Measurements from ENCODE around the gene RAPGEFL1.

The RAPGEFL1 gene

DNA sequence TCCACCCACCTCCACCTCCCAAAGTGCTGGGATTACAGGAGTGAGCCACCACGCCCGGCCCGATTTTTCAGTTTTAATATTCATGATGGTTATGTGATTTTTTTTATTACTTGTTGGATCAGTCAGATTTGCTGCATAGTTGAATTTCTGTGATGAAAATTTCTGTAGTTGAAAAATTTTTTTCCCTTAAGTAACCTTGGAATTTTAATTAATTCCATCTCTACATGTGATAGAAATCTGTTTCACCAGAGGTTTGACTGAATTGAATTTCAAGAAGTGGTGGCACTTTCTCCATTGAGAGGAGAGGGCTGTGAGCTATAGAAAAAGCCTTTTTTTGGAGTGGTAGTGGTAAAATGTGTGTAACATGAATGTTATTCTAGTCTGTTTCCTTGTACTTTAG lies 66.5 kb downstream of the RAPGEFL1 start:
- no peaks in the 10 kb centered on the region for H3K9me3 ChIP-seq (ENCODE audit: control insufficient read depth, insufficient read depth, low read depth, low read length)
- H3K27me3 ChIP-seq (ENCODE audit: control insufficient read depth, insufficient read depth, low read length): no peaks in the 10 kb centered on the region
- no peaks in the 10 kb centered on the region for H3K36me3 ChIP-seq (ENCODE audit: control insufficient read depth, insufficient read depth, low read length)
- H3K4me1 ChIP-seq (ENCODE audit: control insufficient read depth, insufficient read depth, low read length): no peaks in the 10 kb centered on the region
- no peak overlapping the region for H3K4me3 ChIP-seq (ENCODE audit: low read depth, low read length)
- H3K27ac ChIP-seq (ENCODE audit: low read depth, low read length): no peak overlapping the region
- H3K9ac ChIP-seq (ENCODE audit: low read length): no peak overlapping the region

DNA sequence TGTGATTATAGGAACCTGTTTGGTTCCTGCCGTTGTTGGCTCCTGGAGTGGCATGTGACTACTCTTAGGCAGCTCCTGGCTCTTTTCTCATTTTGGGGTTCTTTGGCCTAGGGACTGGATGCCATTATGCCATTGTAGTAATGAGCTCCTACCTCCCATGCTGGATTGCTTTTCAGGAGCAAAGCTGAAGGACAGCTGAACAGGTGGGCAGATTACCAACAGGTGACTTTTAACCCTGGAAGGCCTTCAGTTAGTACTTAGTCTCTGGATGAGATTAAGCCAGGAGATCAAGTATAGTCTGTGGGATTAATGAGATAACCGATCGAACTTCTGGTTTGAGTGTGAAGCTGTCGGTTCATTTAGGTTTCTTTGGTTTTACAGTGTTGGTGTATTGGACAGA lies 67.0 kb downstream of the RAPGEFL1 start:
- Histone ChIP-seq H3K9ac (ENCODE audit: low read length) (no peak overlapping the region), H3K4me1 (ENCODE audit: control insufficient read depth, insufficient read depth, low read length) (no peaks in the 10 kb centered on the region), H3K27me3 (ENCODE audit: control insufficient read depth, insufficient read depth, low read length) (no peaks in the 10 kb centered on the region), H3K27ac (ENCODE audit: low read depth, low read length) (no peak overlapping the region), H3K4me3 (ENCODE audit: low read depth, low read length) (no peak overlapping the region), H3K9me3 (ENCODE audit: control insufficient read depth, insufficient read depth, low read depth, low read length) (no peaks in the 10 kb centered on the region), H3K36me3 (ENCODE audit: control insufficient read depth, insufficient read depth, low read length) (no peaks in the 10 kb centered on the region)
